Measurements from ENCODE around the gene CACFD1.

GRCh38 chr9:133458643-133459312 lies 1.0 kb upstream of the CACFD1 start:
- TF ChIP-seq EP300 (IDR thresholded peaks at IDR 0.05; ENCODE audit: low read length) (no peak), CHD4 (IDR thresholded peaks at IDR 0.05; ENCODE audit: insufficient read depth, insufficient replicate concordance, low read depth, low read length, poor library complexity, severe bottlenecking) (no peak), CTCF (IDR thresholded peaks at IDR 0.05 in 2 of 3, conservative IDR thresholded peaks at IDR 0.05 in 1 of 3; ENCODE audit: insufficient read depth in 2 of 3, low read depth in 1 of 3, low read length in 3 of 3) (0 out of 6 replicates have a peak, but pooled peaks of 1 of the 3 experiments have one; percentile 11), RAD21 (CRISPR knock-in tag; conservative IDR thresholded peaks at IDR 0.05 in 1 of 2, IDR thresholded peaks at IDR 0.05 in 1 of 2) (no peak), ZBTB33 (CRISPR knock-in tag; IDR thresholded peaks at IDR 0.05) (no peak), ATF2 (CRISPR knock-in tag; IDR thresholded peaks at IDR 0.05) (no peak), ZNF165 (CRISPR knock-in tag; IDR thresholded peaks at IDR 0.05; ENCODE audit: borderline replicate concordance) (no peak)
